ENCODE measurements around the gene ATAD3A.

Gene ATAD3A

GRCh38 chr1:1582585-1583346, 70.8 kb downstream of the ATAD3A start:
- no peak for DNase-seq (ENCODE audit: low read depth in 2 of 2)

- DNase-seq (ENCODE audit: low read depth in 2 of 2), result no peak
Observed at GRCh38 chr1:1583347-1584010, 71.5 kb downstream of the ATAD3A start.
